ENCODE data around the gene CLDN6.

DNA sequence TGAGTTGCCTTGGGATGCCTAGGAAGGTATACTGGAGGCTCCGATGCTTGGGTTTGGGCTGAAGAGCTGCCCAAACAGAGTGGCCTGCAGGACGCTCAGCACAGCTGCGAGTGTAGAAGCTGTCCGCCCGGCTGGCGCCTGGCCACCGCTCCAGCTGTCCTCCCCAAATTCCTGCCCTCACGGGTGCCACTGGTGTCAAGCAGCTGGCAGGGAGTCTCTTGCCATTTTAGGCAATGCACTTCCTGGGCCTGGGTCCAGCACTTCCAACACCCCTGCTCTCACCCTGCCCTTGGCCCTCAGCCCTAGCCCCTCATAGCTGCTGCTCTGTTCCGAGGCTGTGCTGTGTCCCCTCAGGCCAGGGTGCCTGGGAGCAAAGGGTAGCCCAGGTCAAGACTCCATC, 32.5 kb downstream of the CLDN6 start:
- TF ChIP-seq, protein P1, sequence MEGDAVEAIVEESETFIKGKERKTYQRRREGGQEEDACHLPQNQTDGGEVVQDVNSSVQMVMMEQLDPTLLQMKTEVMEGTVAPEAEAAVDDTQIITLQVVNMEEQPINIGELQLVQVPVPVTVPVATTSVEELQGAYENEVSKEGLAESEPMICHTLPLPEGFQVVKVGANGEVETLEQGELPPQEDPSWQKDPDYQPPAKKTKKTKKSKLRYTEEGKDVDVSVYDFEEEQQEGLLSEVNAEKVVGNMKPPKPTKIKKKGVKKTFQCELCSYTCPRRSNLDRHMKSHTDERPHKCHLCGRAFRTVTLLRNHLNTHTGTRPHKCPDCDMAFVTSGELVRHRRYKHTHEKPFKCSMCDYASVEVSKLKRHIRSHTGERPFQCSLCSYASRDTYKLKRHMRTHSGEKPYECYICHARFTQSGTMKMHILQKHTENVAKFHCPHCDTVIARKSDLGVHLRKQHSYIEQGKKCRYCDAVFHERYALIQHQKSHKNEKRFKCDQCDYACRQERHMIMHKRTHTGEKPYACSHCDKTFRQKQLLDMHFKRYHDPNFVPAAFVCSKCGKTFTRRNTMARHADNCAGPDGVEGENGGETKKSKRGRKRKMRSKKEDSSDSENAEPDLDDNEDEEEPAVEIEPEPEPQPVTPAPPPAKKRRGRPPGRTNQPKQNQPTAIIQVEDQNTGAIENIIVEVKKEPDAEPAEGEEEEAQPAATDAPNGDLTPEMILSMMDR (IDR thresholded peaks at IDR 0.05): no peak
- no peak for TF ChIP-seq POLR2A (IDR thresholded peaks at IDR 0.05)
- no peak for TF ChIP-seq EP300 (IDR thresholded peaks at IDR 0.05)
- TF ChIP-seq POLR2AphosphoS5 (IDR thresholded peaks at IDR 0.05): no peak

Data from gastroesophageal sphincter (tissue), 3 donors.